NCI-H1417 (cell line): ENCODE results near the gene GTPBP6.
"Not testable (repeated sequence)": the region's sequence is repeated elsewhere in the genome, so short reads cannot be mapped to it uniquely, and the experiment has no call there.

ENCODE experiments used
- DNase-seq, 3 experiments: peaks; one replicate each; lab custom pipeline; 2025; lab: John Stamatoyannopoulos, UW

Gene GTPBP6

DNA sequence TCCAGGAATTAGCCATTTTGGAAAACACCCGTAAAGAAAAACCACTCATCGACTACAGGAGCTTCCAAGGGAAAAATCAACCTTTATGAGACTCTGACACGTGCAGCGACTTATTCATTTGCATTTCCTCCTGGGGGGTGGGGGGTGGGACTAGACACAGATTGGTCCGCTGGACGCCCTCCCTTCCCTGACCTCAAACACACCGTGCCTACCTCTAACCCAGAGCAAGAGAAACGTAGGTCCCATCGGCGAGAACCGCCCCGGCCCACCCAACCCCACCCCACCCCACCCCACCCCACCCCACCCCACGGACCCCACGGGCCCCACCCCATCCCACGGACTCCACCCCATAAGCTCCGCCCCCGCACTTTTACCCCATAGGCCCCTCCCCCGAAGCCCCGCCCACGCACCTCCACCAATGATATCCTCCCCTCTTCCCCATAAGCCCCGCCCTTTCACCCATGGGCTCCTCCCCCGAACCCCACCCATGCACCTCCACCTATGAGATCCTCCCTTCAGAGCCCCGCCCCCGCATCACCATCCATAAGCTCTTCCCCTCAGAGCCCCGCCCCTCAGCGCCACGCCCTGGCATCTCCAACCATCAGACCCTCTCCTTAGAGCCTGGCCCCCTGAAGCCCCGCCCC, 1.1 kb downstream of the GTPBP6 start:
- DNase-seq = no peak

DNA sequence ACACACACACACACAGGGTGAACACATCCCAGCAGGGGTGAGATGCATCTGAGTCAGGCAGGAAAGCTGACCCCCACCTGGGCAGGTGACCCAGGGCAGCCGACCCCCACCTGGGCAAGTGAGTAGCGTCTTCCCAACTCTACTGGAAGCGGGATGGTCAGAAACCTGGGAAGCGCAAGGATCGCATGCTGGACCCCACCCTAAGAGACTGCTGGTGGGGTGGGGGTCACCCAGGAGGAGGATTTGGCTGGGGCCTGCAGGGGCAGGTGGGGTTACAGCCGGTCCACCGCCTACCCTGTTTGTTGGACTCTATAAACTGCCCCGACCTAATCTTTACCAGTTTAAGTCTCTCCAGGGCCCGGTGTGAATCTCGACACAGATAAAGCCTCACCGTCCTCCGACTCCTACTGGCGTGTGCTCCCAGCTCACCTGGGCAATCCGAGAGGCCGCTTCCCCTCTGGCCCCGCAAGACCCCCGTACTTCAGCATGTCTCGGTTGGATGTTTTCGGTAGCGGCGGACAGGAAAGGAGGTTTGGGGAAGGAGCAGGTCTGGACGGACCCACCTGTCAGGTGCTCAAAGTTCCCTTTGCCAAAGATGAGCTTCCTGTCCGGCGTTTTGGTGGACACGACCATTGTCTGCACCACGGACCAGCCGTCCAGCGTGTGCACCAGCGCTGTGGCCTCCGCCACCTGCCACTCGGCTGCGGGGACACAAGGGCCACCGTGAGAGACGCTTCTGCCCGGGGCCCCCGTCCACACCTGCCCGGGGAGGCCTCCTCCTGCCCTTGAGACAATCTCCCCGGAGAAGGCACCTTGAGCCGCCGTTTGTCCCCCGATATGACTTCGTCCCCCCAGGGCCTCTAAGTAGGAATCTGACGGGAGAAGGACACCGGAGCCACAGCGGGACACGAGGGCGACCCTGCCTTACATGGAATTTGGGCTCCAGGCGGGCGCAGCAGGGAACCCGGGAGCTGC, 2.0 kb downstream of the GTPBP6 start:
- no peak for DNase-seq

DNA sequence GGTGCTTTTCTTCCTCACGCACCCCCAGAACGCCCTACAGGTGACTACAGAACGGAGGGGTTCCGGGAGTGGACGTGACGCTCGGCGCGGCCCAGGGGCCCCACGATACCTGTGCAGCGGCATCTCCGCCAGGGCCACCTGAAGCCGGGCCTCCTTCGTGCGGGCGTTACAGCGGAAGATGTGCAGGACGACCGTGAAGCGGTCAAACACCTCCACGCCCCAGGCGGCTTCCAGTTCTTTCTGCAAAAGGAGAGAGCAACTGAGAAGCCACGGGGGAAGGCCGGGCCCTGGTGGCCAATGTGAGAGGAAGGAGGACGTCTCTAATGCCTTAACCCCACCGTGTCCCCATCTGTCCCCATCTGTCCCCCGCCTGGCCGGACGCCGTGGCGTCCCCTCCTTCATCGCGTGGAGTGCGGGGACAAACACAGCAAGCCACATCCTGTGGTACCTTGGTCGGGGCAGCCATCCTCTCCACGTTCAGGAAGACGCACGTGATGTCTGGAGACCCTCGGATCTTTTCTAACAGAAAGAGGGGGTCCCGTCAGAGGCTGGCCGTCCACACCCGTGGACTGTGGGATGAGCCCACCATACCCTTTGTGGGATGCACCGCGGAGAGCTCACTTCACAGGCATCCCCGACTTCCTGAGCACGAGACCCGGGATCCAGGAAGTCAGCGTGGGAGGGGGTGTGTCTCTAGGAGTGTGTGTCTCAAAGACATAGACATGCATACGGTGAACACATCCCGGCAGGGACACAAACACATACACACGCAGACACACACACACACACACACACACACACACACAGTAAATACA, 3.6 kb downstream of the GTPBP6 start:
- DNase-seq = no peak

DNA sequence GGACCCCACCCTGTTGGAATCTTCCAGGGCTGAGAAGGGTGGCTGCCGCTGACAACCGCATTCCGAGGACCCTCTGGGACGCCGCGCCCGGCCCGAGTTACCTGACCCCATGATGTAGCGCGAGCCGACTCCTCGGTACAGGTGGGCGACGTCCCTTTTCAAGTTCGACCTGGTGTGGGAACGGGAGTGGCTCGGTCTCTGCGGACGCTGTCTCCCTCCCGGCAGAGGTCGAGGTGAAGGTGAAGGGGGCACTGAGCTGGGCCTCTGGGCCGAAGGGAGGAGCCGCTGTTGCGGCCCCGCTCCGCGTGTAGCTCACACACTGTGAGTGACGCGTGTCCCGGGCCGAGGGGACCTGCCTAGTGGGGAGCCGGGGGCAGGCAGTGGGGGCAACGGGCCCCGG, 4.5 kb downstream of the GTPBP6 start:
- no peak for DNase-seq

DNA sequence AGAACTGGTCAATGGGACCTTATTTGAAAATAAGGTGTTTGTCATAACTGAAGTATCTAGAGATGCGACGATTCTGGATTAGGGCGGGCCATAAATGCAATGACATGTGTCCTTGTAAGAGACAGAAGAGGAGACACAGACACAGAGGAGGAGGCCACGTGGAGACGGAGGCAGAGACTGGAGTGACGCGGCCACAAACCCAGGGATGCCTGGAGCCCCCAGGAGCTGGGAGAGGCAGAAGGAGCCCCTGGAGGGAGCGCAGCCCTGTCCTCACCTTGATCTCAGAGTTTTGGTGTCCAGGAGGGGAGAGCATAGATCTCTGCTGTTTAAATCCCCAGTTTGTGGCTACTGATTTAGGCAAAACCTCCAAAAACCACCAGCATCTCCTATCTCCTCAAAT, 5.0 kb downstream of the GTPBP6 start:
- DNase-seq = no peak

DNA sequence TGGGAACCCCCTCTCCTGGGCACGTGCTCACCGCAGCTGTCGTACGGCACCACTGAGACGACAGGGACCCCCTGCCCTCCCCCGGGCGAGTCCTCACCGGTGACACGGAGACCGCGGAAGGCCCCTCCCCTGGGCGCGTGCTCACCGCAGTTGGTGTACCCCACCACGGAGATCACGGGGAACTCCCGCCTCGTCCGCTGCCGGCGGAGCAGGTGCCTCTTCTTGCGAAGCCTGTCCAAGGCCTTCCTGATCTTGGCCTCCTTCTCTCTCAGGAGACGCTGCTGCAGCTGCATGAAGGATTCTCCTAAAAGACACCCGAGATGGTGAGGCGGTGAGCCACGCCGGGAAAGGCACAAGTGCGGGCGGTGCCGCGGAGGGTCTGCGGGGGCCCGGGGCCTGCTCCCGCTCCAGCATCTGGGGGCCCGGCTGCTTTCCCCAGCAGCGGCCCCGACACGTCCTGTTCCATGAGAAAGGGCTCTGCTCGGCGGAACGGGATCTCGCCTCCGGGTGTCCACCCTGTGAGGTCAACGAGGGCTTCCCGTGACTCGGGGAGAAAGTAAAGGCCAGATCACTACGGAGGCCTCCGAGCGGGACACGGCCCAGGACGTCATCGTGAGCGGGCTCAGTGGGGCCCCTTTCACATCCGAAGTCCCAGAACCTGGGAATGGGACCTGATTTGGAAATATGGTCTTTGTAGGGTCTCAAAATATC, 5.8 kb downstream of the GTPBP6 start:
- DNase-seq = no peak

DNA sequence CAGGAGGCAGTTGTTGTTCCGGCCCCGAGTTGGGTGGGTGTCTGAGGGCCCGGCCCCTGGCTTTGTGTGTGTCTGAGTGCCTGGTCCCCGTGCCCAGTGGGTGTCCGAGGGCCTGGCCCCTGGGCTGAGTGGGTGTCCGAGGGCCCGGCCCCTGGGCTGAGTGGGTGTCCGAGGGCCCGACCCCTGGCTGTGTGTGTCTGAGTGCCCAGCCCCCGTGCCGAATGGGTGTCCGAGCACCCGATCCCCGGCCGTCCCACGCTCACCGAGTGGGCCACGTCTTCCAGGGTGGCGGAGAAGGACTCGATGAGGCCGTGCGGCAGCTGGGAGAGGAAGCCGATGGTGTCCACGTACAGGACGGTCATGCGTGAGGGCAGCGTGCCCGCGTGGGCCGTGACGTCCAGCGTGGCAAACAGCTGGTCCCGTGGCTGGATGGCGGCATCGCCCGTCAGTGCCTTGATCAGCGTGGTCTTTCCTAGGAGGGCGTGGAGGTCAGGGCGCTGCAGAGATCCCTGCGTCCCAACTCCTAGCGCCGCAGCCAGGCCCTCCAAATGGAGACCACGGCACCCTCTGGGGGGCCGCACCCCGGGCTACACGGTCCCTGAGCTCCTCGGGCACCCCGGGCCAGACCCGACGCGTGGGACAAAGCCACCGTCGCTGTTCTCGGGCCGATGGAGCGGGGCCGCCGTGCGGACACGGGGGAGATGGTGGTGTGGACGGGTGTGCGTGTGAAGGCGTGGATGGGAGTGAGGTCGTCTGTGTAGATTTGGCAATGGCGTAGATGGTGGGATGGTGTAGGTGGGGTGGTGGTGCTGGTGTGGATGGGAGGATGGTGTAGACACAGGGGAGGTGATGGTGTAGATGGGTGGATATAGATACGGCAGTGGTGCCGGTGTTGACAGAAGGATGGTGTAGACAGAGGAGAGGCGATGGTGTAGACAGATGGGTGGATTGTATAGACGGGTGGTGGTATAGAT, 7.2 kb downstream of the GTPBP6 start:
- no peak for DNase-seq

DNA sequence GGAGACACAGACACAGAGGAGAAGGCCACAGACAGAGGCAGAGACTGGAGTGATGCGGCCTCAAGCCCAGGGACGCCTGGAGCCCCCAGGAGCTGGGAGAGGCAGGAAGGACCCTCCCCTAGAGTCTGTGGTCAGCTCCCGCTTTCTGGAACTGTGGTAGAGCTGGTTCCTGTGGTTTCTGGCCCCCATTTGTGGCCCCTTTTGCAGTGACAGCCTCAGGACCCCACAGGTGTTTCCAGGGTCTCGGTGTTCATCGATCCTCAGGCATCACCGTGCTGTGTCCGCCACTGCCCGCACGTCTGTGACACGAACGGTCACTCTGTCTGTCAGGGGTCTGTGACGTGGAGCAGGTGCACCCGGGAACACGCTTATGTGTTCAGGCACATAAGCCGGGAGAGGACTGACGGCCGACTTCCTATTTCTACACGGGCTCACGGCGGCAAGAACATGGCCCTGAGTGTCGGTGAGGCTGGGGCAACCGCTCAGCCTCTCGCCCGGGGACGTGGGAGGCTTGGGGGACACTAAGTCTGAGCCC, 7.9 kb downstream of the GTPBP6 start:
- no peak for DNase-seq

DNA sequence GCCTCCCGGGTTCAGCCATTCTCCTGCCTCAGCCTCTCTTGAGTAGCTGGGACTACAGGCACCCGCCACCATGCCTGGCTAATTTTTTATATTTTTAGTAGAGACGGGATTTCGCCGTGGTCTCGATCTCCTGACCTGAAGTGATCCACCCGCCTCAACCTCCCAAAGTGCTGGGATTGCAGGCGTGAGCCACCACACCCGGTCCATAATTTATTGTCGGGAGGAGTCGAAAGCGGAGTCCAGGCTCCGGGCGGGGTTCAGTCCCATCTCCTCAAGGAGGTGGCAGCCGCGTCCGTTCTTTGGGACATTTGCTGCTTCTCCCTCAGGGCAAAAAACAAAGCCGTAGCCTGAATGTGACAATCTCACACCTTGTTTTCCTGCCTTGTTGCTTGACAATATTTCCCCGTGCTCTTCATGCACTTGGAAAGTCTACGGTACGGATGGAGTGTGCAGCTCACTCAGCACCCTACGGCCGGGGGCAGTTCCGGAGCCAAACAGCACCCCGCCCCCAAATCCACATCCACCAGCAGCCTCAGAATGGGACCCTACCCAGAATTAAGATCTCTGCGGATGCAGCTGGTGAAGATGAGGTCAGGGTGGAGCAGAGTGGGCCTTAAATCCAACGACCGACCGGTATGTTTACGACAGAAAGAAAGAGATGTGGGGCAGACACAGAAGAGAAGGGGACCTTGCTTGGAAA, 9.6 kb downstream of the GTPBP6 start:
- no peak for DNase-seq

DNA sequence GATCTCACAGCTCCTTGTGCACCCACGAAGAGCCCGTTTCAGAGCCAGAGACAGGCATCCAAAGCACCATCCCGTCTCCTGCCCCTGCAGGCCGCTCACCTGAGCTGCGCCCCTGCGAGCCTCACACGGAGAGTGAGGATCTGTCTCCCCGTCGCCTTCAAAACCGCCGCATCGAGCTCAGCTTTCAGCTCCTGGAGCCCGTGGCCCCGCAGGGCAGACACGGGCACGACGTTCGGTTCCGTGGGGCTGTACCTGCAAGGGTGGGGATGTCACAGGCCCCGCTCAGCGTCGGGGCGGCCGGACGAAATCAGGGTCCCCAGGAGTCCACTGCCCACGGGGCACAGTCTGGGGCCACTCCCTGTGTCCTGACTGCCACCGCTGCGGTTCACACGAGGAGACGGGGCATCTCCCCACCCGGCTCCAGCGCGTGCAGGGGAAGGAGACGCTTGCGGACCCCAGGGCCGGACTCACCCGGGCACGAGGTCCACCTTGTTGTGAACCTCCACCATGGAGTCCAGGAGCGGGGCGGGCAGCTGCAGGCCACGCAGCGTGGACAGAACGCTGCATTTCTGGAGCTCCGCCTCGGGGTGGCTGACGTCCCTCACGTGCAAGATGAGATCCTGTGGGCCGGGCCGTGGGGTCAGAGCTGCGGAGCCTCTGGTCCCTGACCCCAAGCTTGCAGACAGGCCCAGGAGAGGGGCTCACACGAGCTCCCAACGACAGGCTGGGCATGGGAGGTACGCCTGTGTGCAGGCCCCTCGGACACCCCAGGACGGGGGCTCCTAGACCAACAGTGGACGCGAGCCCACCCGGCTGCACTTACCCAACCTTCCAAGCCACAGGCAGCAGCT, 11.1 kb downstream of the GTPBP6 start:
- DNase-seq = no peak

DNA sequence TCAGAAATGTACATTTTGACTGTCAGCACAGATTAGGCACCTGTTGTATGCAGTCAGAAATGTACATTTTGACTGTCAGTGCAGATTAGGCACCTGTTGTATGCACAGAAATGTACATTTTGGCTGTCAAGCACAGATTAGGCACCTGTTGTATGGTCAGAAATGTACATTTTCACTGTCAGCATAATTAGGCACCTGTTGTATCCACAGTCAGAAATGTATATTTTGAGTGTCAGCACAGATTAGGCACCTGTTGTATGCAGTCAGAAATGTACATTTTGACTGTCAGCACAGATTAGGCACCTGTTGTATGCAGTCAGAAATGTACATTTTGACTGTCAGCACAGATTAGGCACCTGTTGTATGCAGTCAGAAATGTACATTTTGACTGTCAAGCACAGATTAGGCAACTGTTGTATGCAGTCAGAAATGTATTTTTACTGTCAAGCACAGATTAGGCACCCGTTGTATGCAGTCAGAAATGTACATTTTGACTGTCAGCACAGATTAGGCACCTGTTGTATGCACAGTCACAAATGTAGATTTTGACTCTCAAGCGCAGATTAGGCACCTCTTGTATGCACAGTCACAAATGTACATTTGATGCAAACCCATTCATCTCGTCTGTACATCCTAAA, 11.9 kb downstream of the GTPBP6 start:
- DNase-seq = not testable (repeated sequence)

DNA sequence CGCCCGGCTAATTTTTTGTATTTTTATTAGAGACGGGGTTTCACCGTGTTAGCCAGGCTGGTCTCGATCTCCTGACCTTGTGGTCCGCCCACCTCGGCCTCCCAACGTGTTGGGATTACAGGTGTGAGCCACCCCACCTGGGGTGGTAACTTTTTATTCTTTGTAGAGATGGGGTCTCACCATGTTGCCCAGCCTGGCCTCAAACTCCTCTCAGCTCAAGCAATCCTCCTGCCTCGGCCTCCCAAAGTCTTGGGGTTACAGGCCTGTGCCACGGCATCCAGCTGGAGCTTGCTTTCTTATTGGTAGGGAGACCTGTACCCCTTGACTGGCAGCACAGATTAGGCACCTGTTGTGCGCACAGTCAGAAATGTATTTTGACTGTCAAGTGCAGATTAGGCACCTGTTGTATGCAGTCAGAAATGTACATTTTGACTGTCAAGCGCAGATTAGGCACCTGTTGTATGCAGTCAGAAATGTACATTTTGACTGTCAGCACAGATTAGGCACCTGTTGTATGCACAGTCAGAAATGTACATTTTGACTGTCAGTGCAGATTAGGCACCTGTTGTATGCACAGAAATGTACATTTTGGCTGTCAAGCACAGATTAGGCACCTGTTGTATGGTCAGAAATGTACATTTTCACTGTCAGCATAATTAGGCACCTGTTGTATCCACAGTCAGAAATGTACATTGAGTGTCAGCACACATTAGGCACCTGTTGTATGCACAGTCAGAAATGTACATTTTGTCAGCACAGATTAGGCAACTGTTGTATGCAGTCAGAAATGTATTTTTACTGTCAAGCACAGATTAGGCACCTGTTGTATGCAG, 12.6 kb downstream of the GTPBP6 start:
- not testable (repeated sequence) for DNase-seq

DNA sequence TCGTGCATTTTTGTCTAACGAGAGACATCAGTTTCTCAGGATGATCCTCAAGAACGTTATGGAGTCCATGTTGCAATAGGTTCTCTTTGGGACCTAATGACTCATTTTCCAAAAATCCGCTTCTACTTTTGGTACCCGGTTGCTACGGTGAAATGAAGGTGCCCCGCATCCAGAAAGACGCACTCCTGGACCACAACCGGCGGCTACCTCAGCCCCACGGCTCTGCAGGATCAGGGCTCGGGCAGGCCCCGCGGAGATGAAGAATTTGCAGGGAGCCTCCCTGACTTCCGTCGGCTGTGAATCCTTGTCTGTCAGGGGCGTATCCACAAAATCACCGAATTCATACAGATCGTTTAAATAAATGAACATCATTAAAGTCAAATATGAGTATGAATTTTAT, 15.6 kb downstream of the GTPBP6 start:
- no peak for DNase-seq

DNA sequence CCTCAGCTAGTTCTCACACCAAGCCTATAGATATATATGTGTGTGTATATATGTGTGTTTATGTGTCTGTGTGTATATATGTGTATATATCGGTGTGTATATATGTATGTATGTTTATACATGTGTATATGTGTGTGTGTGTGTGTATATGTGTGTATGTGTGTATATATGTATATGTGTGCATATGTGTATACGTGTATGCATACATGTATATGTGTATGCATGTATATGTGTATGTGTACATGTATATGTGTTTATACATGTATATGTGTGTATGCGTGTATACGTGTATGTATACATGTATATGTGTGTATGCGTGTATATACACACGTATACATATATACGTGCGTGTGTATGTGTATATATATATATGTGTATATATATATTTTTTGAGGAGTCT, 18.3 kb downstream of the GTPBP6 start:
- DNase-seq = no peak

DNA sequence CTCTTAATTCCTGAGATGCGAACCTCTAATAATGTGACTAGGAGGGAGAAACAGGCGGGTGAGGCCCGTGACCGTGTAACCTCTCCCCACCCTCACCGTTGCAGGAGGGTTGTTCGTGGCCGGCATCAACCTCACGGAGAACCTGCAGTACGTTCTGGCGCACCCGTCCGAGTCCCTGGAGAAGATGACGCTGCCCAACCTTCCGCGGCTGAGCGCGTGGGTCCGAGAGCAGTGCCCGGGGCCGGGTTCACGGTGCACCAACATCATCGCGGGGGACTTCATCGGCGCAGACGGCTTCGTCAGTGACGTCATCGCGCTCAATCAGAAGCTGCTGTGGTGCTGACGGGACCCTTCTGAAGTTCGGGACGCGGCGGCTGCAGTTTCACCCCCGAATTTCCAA, 19.6 kb downstream of the GTPBP6 start:
- no peak for DNase-seq

DNA sequence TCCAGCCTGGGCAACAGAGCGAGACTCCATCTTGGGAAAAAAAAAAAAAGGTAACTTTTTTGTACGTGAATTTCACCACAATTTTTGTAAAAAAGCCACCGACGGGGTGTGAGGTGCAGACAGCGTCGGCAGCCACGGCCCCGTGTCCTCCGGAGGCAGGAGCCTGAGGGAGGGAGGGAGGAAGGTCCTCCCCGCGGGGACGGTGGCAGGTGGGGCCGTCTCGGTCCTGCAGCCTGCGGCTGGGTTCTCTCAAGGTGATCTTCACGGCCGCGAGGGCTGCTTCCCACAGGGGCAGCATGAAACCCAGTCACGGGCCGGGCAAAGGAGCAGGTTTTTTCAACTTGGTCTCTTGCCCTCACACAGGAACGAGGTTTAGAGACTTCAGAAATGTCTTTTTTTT, 23.5 kb downstream of the GTPBP6 start:
- no peak for DNase-seq
